HG03108 (cell line): ENCODE data around the gene SUPT16H.

Source experiments
- ATAC-seq: cut with Tn5 transposase; IDR thresholded peaks from one replicate; pipeline ENCODE4 v1.9.1; 2021; ENCODE audit warnings: moderate library complexity; ENCODE audit not compliant: unreplicated experiment

SUPT16H gene

DNA sequence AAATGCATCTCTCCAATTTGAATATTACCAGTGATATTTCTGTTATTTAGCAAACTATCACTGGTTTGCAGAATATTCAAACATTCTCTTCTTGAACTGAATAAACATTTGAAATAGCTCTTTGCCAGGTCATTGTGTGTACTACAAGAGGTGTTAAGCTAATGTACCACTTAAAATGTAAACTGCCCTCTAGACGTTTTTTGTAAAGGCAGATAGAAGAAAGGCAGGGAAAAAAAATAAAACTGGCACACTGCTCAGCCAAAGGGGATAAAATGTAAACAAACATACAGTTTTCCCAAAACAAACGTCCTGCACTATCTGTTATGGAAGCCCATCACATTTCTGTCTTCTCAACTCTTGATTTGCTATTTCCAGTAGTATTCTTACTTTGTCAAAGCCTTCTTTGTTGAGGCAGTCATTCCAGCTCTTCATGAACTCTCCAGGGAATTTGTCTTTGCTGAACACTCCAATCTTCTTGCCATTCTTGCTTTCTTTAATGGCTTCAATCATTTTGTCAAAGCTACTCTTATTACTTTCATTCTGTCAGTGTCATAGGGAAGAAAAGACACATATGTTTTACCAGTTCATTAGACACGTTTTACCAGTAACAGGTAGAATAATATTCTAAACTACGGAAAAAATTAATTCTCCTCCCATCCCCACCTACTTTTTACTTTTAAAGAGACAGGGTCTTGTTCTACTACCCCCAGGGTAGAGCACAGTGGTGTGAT, 13.7 kb downstream of the SUPT16H start:
- ATAC-seq: no peak

DNA sequence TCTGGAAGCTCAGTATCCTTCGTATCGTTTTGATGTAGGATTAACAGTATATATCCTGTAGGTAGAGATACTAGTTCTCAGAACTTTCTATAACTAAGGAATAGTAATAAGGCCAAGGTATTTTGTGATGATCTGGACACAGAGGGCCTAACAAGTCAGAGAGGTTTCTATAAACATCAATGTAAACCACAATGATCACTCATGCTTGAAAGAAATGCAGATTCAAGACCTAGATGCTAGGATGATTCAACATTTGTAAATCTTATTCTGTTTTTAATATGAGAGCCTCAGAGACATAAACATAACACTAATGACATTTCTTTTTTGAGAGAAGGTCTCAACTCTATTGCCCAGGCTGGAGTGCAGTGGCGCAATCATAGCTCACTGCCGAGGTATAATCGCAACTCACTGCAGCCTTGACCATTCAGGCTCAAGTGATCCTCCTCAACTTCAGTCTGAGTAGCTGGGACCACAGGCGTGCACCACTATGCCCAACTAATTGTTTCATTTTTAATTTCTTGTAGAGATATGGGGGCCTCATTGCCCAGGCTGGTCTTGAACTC, 16.2 kb downstream of the SUPT16H start:
- ATAC-seq: no peak

DNA sequence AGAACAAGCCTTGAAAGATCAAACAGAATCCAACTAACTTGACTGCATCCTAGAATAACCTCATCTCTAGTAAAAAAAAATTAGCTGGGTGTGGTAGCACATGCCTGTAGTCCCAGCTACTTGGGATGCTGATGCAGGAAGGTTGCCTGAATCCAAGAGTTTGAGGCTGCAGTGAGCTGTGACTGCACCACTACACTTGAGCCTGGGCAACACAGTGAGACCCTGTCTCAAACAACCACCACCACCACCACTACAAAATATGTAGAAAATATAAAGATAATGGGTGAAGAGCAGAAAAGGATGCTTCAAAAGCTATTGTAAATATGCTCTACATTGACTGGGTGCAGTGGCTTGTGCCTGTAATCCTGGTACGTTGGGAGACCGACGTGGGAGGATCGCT, 27.3 kb downstream of the SUPT16H start:
- ATAC-seq: no peak

DNA sequence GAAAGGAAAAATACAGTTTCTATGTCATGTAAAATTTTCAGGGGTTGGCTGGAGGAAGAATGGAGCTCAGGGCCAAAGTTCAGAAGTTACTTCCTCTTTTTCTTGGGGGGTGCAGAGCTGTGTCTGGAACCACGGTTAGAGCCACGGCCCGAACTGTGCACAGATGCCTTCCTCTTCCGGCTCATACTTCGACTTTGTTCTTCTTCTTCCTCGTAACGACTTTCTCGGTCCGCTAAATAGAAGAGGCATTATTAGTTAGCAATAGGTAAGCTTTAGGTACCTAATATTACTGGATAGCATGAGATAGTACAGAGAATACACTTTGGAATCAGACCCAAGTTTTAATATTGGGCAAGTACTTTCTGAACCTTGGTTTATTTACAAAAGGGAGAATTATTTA, 31.2 kb downstream of the SUPT16H start:
- ATAC-seq: peak; percentile 47

DNA sequence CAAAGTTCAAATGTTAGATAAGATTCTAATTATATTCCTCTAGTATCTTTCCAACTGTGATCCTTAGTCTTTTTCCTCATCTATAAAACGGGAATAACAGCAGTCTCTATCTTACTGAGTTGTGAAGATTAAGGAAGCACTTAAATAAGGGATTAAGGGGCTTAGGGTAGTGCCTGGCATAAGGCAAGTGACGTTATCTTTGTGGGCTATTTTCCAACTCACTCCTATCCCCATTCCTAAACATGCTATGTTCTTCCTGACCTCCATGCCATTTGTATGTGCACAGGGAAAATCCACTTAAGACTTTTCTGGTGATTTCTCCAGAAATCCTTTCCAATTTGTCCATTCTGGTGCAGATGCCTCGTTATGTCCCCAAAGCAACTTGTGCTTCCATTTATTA, 33.3 kb downstream of the SUPT16H start:
- ATAC-seq: no peak

DNA sequence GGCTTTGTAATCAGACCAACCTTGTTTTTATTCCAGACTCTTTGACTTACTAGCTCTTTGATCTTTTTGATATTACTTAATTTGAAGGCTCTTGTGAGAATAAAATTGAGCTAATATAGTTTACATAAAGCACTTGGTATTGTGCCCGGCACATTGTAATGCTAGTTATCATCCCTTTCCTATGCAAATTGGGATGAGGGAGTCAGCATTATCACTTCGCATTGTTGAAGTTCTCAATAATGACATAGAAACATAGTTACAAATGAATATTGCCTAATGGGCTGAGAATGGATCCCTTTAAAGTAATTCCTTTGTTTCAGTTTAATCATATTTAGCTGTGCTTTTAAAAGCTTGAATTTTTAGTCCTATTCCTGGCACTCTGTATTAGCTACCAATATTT, 36.6 kb downstream of the SUPT16H start:
- no peak for ATAC-seq

DNA sequence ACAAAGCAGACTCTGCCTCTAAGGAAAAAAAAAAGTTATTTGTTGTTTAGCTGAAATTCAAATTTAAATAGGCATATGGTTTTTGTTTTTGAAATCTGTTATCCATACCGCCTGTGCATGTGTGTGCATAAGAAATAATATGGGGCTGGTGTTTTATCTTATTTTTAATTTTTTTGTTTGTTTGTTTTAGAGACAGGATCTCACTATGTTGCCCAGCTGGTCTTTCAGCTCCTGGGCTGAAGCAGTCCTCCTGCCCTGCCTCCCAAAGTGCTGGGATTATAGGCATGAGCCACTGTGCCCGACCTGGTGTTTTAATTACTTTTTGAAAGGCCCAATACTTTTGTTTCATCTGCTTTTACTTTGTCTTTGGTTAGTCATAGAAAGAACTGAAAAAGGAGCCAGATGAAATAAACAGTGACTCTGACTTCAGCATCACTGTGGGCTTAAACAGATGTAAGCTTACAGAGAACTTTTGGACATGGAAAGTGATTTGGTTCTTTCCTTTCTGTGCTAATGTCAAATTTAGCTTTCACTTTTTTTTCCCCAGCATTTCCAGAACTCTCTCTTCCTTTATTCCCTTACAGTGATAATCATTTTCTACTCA, 37.2 kb downstream of the SUPT16H start:
- ATAC-seq: no peak

DNA sequence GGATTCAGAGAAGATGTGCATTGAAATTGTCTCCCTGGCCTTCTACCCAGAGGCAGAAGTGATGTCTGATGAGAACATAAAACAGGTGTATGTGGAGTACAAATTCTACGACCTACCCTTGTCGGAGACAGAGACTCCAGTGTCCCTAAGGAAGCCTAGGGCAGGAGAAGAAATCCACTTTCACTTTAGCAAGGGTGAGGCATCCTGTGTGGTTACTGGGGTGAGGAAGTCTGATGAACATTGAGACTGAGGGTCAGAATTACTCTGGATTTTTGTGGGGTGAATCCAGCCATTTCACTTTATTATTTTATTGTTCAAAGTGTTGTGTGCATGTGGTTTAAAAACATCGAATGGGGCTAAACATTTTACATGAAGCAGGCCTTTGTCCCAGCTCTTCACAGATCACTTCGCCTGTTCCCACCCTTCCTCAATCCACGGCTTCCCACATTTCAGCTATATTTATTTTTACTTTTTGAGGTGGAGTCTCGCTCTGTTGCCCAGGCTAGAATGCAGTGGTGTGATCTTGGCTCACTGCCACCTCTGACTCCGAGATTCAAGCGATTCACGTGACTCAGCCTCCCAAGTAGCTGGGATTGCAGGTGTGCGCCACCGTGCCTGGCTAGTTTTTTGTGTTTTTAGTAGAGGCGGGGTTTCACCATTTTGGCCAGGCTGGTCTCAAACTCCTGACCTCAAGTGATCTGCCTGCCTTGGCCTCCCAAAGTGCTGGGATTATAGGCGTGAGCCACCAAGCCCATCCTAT, 40.6 kb downstream of the SUPT16H start:
- ATAC-seq: no peak

DNA sequence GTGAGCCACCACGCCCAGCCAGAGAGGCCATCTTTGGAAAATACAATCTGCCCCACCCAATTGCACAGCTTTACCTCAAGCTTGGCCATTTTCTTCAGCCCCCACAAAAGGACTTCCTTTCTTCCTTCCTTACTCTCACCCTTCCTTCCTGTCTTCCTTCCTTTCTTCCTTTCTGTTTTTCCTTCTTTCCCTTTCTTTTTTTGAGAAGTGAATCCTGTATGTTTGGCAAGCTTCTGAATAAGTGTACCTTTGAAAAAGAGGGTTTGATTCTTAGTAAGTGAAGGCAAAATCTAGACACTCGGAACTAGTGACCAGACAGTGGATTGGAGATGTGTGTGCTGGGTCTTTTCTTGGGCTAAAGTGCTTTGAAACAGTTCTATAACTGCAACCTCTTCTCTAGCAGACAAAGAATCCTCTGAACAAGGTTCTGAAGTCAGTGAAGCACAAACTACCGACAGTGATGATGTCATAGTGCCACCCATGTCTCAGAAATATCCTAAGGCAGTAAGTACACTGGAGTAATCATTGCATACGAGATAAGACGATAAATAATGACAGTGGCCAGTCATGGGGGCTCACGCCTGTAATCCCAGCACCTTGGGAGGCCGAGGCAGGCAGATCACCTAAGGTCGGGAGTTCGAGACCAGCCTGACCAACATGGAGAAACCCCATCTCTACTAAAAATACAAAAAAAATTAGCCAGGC, 49.5 kb downstream of the SUPT16H start:
- no peak for ATAC-seq

DNA sequence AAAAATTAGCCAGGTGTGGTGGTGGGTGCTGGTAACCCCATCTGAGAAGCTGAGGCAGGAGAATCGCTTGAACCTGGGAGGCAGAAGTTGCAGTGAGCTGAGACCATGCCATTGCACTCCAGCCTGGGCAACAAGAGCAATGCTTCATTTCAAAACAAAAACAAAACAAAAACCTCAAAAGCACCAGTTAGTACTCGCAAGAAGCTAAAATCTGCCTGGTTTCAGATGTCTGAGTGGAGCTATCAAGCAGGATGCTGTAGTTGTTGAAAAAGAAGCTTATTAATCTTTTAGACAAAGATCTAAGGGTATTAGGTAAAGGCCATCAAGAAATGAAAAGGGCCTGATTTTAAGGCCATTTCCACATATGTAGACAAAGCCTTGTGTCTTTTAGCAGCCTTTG, 50.9 kb downstream of the SUPT16H start:
- ATAC-seq: no peak

DNA sequence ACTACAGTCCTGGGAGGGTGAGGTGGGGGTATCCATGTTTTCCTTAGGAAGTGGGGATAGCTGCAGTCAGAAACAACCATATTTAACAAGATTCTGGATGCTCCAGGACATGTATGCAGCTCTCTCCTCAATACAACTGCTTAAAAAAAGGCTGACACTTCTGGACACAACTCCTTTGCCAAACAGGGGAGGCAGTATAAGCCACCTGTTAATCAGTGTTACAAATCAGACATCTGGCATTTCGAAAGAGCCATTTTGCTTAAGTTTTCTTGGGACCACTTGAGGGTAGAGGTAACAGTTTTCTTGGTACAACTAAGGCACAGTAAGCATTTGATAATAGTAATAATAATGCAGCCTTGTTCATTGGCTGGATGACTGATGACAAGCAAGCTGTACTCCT, 56.8 kb downstream of the SUPT16H start:
- ATAC-seq: no peak

DNA sequence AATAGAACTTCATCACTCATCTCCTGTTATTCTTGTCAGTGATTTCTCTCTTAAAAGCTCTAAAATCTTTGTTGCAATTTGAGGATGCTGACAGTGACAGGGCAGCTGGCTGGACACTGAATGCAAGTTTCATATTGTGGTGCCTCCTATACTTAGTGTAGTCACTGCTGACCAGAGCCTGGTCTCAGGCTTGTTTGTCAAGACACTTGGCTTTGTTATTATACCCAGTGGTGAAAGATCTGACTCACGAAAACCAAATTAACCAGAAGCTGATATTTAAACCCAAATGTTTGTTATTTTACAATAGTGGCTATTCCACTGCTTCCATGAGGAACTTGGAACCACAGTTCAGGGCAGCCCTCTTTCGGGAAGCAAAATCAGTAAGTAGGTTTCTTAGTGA, 61.1 kb downstream of the SUPT16H start:
- no peak for ATAC-seq

DNA sequence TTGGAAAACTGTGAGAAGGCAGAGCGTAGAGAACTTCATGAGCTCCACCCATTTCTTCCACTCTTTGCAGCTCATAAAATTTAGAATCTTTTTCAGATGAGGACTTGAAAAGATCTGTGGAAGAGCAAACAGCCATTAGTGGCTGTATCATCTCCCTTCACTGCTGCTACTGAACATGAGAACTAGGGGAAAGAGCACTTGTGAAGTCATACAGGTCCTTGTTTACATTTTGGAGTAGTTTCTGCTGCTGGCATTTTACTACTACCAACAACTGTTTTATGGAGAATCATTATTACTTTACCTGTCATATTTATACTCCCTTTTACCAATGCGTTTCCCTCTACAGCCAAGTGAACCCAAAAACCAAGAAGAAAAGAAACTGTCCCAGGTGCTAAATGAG, 62.9 kb downstream of the SUPT16H start:
- ATAC-seq: no peak

DNA sequence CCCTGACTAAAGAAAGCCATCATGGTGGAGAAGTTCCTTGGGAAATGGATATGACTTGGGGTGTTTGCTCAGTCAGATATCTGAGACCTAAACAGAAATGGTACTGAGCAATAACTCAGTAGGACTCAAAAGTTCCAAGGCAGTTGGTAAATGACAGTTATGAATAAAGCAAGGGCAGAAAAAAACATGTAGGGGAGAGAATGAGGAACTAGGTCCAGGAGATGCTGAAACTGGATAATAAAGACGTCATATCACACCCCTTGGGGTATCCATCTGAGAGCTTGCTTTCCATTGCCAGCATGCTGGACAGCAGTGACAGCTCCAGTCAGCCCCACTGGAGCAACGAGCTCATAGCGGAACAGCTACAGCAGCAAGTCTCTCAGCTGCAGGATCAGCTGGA, 66.4 kb downstream of the SUPT16H start:
- ATAC-seq: no peak

DNA sequence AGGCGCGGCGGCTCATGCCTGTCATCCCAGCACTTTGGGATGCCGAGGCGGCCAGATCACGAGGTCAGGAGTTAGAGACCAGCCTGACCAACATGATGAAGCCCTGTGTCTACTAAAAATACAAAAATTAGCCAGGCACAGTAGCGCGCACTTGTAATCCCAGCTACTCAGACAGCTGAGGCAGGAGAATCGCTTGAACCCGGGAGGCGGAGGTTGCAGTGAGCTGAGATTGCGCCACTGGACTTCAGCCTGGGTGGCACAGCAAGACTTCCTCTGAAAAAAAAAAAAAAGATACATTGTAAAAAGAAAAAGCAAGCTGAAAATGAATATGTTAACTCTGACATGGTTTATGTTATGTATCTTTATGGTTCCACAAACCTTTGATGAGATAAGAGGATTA, 70.3 kb downstream of the SUPT16H start:
- ATAC-seq: no peak

DNA sequence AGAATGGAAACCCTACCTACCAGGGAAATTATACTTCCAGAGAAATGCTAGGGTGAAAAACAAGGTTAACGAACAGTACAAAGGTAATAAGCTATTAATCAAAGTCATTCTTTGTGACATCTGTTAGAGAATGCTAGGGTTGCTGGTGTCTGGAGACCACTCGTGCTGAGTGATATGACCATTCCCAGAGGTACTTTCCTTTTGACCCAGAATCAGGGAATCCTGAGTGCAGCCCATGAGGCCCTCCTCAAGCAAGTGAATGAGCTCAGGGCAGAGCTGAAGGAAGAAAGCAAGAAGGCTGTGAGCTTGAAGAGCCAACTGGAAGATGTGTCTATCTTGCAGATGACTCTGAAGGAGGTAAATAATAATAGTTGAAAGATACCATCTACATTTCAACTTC, 72.2 kb downstream of the SUPT16H start:
- no peak for ATAC-seq

DNA sequence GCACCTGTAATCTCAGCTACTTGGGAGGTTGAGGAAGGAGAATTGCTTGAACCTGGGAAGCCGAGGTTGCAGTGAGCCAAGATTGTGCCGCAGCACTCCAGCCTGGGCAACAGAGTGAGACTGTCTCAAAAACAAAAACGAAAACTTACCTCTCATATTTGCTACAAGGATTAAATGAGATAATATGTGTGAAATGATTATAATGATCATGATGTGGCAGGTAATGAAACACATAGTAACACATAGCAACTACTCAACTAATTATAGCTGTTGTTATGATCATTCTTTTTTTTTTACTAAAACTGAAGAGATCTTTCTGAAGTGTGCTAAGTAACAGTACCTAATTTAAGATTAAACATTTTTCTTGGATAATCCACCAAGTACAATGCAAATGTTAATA, 73.9 kb downstream of the SUPT16H start:
- no peak for ATAC-seq

DNA sequence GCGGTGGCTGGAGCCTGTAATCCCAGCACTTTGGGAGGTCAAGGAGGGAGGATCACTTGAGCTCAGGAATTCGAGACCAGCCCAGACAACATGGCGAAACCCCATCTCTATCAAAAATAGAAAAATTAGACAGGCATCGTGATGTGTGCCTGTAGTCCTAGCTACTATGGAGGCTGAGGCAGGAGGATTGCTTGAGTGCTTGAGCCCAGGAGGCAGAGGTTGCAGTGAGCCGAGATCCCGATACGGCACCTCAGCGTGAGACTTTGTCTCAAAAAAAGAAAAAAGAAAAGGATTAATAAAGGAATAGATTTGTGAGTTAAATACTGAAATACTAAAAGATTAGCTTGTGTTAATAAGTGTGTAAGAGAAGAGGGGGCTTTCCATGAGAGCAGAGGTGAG, 74.6 kb downstream of the SUPT16H start:
- no peak for ATAC-seq

DNA sequence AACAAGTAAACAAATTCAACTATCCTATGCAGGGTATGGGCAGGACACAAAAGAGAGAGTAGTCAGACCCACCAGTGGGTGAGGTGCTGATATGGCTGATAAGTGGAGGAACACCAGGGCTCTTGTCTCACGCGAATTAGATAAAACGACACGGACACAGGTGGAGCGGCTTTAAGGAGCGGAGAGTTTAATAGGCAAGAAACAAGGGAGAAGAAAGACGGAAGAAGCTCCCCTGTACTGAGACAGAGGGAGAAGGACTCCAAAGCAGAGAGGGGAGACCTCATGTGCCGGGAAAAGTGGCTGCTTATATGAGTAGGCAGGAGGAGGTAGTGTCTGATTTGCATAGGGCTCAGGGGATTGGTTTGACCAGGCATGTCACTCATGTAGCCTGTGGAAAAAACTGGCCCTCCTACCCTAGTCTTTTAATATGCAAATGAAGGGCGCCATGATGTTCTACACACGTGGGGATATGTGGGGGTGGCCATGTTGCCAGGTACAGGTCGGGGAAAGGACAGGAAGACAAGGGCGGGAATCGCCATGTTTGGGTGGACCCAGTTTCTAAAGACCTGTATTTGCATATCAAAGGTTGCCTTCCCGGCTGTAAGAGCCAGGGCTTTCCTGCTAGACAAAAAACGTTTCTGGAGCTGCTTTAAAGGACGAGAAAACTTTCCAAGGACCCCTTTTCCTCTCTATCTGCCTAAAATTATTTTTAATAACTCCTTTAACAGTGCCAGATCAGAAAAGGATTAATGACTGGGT, 75.2 kb downstream of the SUPT16H start:
- ATAC-seq: peak; percentile 68

DNA sequence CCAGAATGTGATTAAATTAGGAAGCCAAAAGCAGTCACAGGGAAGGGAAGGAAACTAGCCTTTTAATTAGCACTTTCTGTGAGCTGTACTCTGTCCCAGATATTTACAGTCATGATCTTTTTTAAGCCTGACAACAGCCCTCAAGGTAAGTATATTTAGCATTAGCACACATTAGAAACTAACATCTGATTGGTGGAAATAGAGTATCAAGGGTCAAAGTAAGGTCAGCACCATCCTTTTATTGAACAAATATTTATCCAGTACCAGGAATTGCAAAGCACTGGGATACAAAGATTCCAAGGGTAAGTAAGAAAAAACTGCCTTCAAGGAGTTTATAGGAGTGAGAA, 75.7 kb downstream of the SUPT16H start:
- peak; percentile 14 for ATAC-seq

DNA sequence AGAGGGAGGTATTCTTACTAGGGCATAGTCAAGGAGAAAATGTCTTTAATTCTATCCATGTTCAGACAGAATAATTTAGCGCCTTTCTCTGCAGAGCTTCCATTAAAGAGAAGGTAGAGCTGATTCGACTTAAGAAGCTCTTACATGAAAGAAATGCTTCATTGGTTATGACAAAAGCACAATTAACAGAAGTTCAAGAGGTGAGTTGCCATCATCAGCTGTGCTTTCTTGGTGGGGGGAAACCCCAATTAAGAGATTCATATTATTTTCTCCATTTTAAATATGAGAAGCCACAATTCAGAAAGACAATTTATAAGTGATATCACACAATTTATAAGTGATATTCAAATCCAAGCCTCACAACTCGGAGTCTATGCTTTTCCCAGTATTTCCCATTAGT, 76.2 kb downstream of the SUPT16H start:
- no peak for ATAC-seq
